H1 (cell line): Measurements from ENCODE around the gene RIN1. TPM values are rescaled to one million over a fixed set of nuclear protein-coding genes. Genes with fewer than 3 reads are reported as not detected.
"Not testable (repeated sequence)": the region's sequence is repeated elsewhere in the genome, so short reads cannot be mapped to it uniquely, and the experiment has no call there.

Experiments used
- CTCF ChIA-PET: fragments of 300-600 bp; sonication (Branson Sonifier 250); formaldehyde crosslinking; loops from one replicate; lab custom pipeline; 2021; ENCODE audit not compliant: partially characterized antibody; lab: Charles Lee
- POLR2A ChIA-PET: fragments of 300-600 bp; sonication (Branson Sonifier 250); formaldehyde crosslinking; loops from one replicate; lab custom pipeline; 2021; ENCODE audit warnings: inconsistent platforms; ENCODE audit not compliant: partially characterized antibody; lab: Charles Lee
- DNase-seq, 2 experiments: peaks; one replicate each; pipeline versions ENCODE4 v3.0.0 to v3.0.0-alpha.2; 2010 to 2022; ENCODE audit warnings: low spot score in 2 of 2, low read depth in 1 of 2, mixed read lengths in 1 of 2
- FAIRE-seq: peaks from 2 replicates; lab custom pipeline; 2011; peaks lifted over from hg19 to GRCh38; lab: Jason Lieb, UNC
- H2AFZ ChIP-seq: 2 replicates; pipeline ENCODE4 v1.8.1; 2012; ENCODE audit warnings: low read length, inconsistent platforms
- H2AK5ac ChIP-seq: 2 replicates; pipeline ENCODE4 v1.6.1; 2013; ENCODE audit warnings: low read depth, low read length
- H2BK120ac ChIP-seq: replicated peaks from 2 replicates; pipeline ENCODE3; 2013; ENCODE audit warnings: low read depth, low read length, inconsistent platforms
- H2BK12ac ChIP-seq: 2 replicates; pipeline ENCODE4 v1.6.1; 2013; ENCODE audit warnings: low read depth, low read length
- H2BK15ac ChIP-seq: 2 replicates; pipeline ENCODE4 v1.6.1; 2013; ENCODE audit warnings: low read length
- H2BK20ac ChIP-seq: 2 replicates; pipeline ENCODE4 v1.6.1; 2013; ENCODE audit warnings: low read length
- H2BK5ac ChIP-seq: 2 replicates; pipeline ENCODE4 v1.6.1; 2013; ENCODE audit warnings: low read depth, low read length
- H3K14ac ChIP-seq: 2 replicates; pipeline ENCODE4 v1.6.1; 2013; ENCODE audit warnings: inconsistent platforms; ENCODE audit not compliant: insufficient read length
- H3K18ac ChIP-seq: 2 replicates; pipeline ENCODE4 v1.6.1; 2013; ENCODE audit warnings: low read length; ENCODE audit errors: extremely low read depth
- H3K23ac ChIP-seq: 2 replicates; pipeline ENCODE4 v1.6.1; 2013; ENCODE audit warnings: inconsistent platforms; ENCODE audit not compliant: insufficient read length
- H3K23me2 ChIP-seq: 2 replicates; pipeline ENCODE4 v1.6.1; 2013; ENCODE audit warnings: low read depth, low read length
- H3K27ac ChIP-seq: 2 replicates; pipeline ENCODE4 v1.6.1; 2011; ENCODE audit warnings: low read depth, low read length, inconsistent platforms
- H3K27me3 ChIP-seq, 4 experiments: replicated peaks in 1 of 4; 1 replicate in 1 of 4; 2 replicates in 3 of 4; pipeline versions ENCODE4 v1.6.1 to v1.8.1; 2011 to 2013; ENCODE audit warnings: low read length in 3 of 4, mild to moderate bottlenecking in 3 of 4, inconsistent platforms in 2 of 4, mixed read lengths in 2 of 4, moderate library complexity in 1 of 4; ENCODE audit not compliant: control insufficient read depth in 3 of 4, insufficient read depth in 3 of 4; ENCODE audit errors: extremely low read depth in 1 of 4
- H3K36me3 ChIP-seq, 4 experiments: 2 replicates each; pipeline versions ENCODE4 v1.6.1 to v1.8.1; 2011 to 2013; ENCODE audit warnings: mild to moderate bottlenecking in 4 of 4, low read length in 3 of 4, moderate library complexity in 2 of 4, control low read depth in 1 of 4, inconsistent platforms in 1 of 4; ENCODE audit not compliant: insufficient read depth in 4 of 4, control insufficient read depth in 2 of 4
- H3K4ac ChIP-seq: replicated peaks from 2 replicates; pipeline ENCODE3; 2013; ENCODE audit warnings: low read length, low read depth, mixed read lengths, inconsistent platforms; ENCODE audit not compliant: insufficient read length
- H3K4me1 ChIP-seq, 4 experiments: replicated peaks in 1 of 4; 1 replicate in 1 of 4; 2 replicates in 3 of 4; pipeline versions ENCODE4 v1.6.1 to v1.8.1; 2011 to 2013; ENCODE audit warnings: low read length in 3 of 4, inconsistent platforms in 2 of 4, mixed read lengths in 1 of 4; ENCODE audit not compliant: insufficient read depth in 4 of 4, control insufficient read depth in 3 of 4
- H3K4me2 ChIP-seq, 2 experiments: 2 replicates each; pipeline versions ENCODE4 v1.6.1 to v1.8.1; 2011 to 2013; ENCODE audit warnings: low read depth in 2 of 2, low read length in 2 of 2, control low read depth in 1 of 2, inconsistent platforms in 1 of 2, mild to moderate bottlenecking in 1 of 2; ENCODE audit not compliant: insufficient read depth in 1 of 2
- H3K4me3 ChIP-seq, 4 experiments: fragments of 200-600, 300-600 bp in 1 of 4; sonication (generic), shearing (Covaris generic), sonication (Bioruptor Twin) in 1 of 4; 2 replicates each; pipeline versions ENCODE4 v1.5.1 to v1.8.1; 2011 to 2016; ENCODE audit warnings: low read length in 4 of 4, low read depth in 3 of 4, control low read depth in 2 of 4, inconsistent platforms in 2 of 4, mild to moderate bottlenecking in 2 of 4, mixed read lengths in 1 of 4, moderate library complexity in 1 of 4; ENCODE audit not compliant: insufficient read depth in 2 of 4; ENCODE audit errors: extremely low read depth in 1 of 4
- H3K56ac ChIP-seq: replicated peaks from 2 replicates; pipeline ENCODE3; 2013; ENCODE audit warnings: low read depth, mild to moderate bottlenecking, mixed read lengths, low read length, inconsistent platforms; ENCODE audit not compliant: insufficient read length
- H3K79me1 ChIP-seq: 2 replicates; pipeline ENCODE4 v1.6.1; 2013; ENCODE audit warnings: low read depth, low read length, control low read depth
- H3K79me2 ChIP-seq, 2 experiments: 2 replicates each; pipeline versions ENCODE4 v1.6.1 to v1.8.1; 2012 to 2013; ENCODE audit warnings: low read length in 2 of 2, mild to moderate bottlenecking in 2 of 2, inconsistent platforms in 1 of 2; ENCODE audit not compliant: insufficient read depth in 2 of 2, control insufficient read depth in 1 of 2
- H3K9ac ChIP-seq, 4 experiments: replicated peaks in 1 of 4; 1 replicate in 1 of 4; 2 replicates in 3 of 4; pipeline versions ENCODE4 v1.6.1 to v1.8.1; 2011 to 2013; ENCODE audit warnings: low read depth in 3 of 4, low read length in 3 of 4, control low read depth in 2 of 4, mild to moderate bottlenecking in 2 of 4, moderate library complexity in 2 of 4, inconsistent platforms in 1 of 4; ENCODE audit errors: extremely low read depth in 1 of 4
- H3K9me3 ChIP-seq, 2 experiments: 2 replicates each; pipeline versions ENCODE4 v1.6.1 to v1.8.1; 2012 to 2013; ENCODE audit warnings: mild to moderate bottlenecking in 2 of 2, moderate library complexity in 2 of 2, control low read depth in 1 of 2, inconsistent platforms in 1 of 2, low read depth in 1 of 2, low read length in 1 of 2, mixed read lengths in 1 of 2; ENCODE audit not compliant: insufficient read depth in 2 of 2
- H4K20me1 ChIP-seq, 2 experiments: replicated peaks in 1 of 2; 2 replicates each; pipeline versions ENCODE3 to v1.8.1; 2011 to 2013; ENCODE audit warnings: inconsistent platforms in 2 of 2, low read length in 2 of 2, mild to moderate bottlenecking in 1 of 2; ENCODE audit not compliant: insufficient read depth in 2 of 2, control insufficient read depth in 1 of 2
- H4K5ac ChIP-seq: 2 replicates; pipeline ENCODE4 v1.6.1; 2013; ENCODE audit warnings: low read length, low read depth, mixed read lengths, inconsistent platforms; ENCODE audit not compliant: insufficient read length
- H4K8ac ChIP-seq: 2 replicates; pipeline ENCODE4 v1.8.0; 2013; ENCODE audit warnings: mild to moderate bottlenecking, moderate library complexity, low read length, inconsistent platforms; ENCODE audit not compliant: insufficient read depth; ENCODE audit errors: extremely low read depth
- H4K91ac ChIP-seq: replicated peaks from 2 replicates; pipeline ENCODE3; 2013; ENCODE audit warnings: low read length, mixed read lengths, inconsistent platforms; ENCODE audit not compliant: insufficient read length
- BCL11A ChIP-seq, 2 experiments: IDR thresholded peaks; one replicate each; pipeline ENCODE4 v1.6.1; 2011; ENCODE audit warnings: low read depth in 2 of 2, low read length in 2 of 2, mild to moderate bottlenecking in 2 of 2
- CBX5 ChIP-seq: fragments of 300-800, 300-1000 bp; sonication (generic); IDR thresholded peaks from 2 replicates; pipeline ENCODE4 v1.7.1; 2016; ENCODE audit warnings: antibody characterized with exemption, low read length, low read depth
- CREB1 ChIP-seq: IDR thresholded peaks from 2 replicates; pipeline ENCODE4 v1.6.1; 2012; ENCODE audit warnings: inconsistent platforms
- JUN ChIP-seq: IDR thresholded peaks from 2 replicates; pipeline ENCODE4 v1.6.1; 2011; ENCODE audit warnings: low read depth, mild to moderate bottlenecking, improper control_type of control experiment, low read length
- JUND ChIP-seq: IDR thresholded peaks from 2 replicates; pipeline ENCODE4 v1.6.1; 2011; ENCODE audit warnings: mild to moderate bottlenecking, improper control_type of control experiment, low read length
- KDM5A ChIP-seq: fragments of 200-600 bp; IDR thresholded peaks from 2 replicates; pipeline ENCODE4 v1.7.1; 2012; ENCODE audit warnings: mild to moderate bottlenecking, low read length, inconsistent platforms, mixed read lengths
- PHF8 ChIP-seq: fragments of 200-600 bp; sonication (generic); conservative IDR thresholded peaks from 2 replicates; pipeline ENCODE4 v1.7.1; 2012; ENCODE audit warnings: low read depth, mild to moderate bottlenecking, inconsistent platforms, low read length, moderate library complexity
- POLR2A ChIP-seq, 2 experiments: IDR thresholded peaks; 1 replicate in 1 of 2; 2 replicates in 1 of 2; pipeline ENCODE4 v1.6.1; 2011; ENCODE audit warnings: low read depth in 2 of 2, low read length in 2 of 2, mild to moderate bottlenecking in 2 of 2; ENCODE audit errors: control extremely low read depth in 1 of 2
- TEAD4 ChIP-seq: IDR thresholded peaks from 2 replicates; pipeline ENCODE4 v1.6.1; 2012; ENCODE audit warnings: low read depth, low read length, inconsistent platforms, mixed read lengths
- WGBS, 2 experiments: shearing (Covaris generic) in 1 of 2; methylation state at CpG; one replicate each; pipeline versions ENCODE4 v1.1.6 to v1.1.7; 2013 to 2015; ENCODE audit warnings: low lambda C conversion rate in 2 of 2, mixed read lengths in 2 of 2, inconsistent platforms in 1 of 2, low coverage in 1 of 2, missing lambda C conversion rate in 1 of 2; ENCODE audit not compliant: insufficient replicate concordance in 2 of 2, insufficient coverage in 1 of 2, insufficient read length in 1 of 2; ENCODE audit errors: extremely low coverage in 1 of 2, missing lambda C conversion rate in 1 of 2; 5-methylcytosine and 5-hydroxymethylcytosine counted together
- polyA plus RNA-seq, 7 experiments: library from polyadenylated mRNA; depleted of rRNA in 3 of 7; stranded (reverse) in 5 of 7; unstranded in 2 of 7; fragments of >200 nt in 5 of 7; fragments of 200-250 nt in 2 of 7; gene quantifications; 1 replicate in 5 of 7; 2 replicates in 1 of 7; 4 replicates in 1 of 7; pipeline versions ENCODE4 v1.2.1 to v1.2.3, GENCODE V29; 2011 to 2013; ENCODE audit warnings: missing spikeins in 2 of 7, mixed read lengths in 2 of 7
- total RNA-seq: library from RNA; stranded (reverse); fragmentation: NEBNext Ultra II Directional; extraction: Animal tissue kit (Norgen Biotek cat#: 25700); gene quantifications from 2 replicates; pipeline ENCODE4 v1.2.1, GENCODE V29; 2021

RIN1 gene
- total and polyA plus RNA-seq, 2 of the 8 experiments (the other 6 are each of a cell fraction or from before 2014, with no cell fraction given): 2.5 to 5.4 TPM

DNA sequence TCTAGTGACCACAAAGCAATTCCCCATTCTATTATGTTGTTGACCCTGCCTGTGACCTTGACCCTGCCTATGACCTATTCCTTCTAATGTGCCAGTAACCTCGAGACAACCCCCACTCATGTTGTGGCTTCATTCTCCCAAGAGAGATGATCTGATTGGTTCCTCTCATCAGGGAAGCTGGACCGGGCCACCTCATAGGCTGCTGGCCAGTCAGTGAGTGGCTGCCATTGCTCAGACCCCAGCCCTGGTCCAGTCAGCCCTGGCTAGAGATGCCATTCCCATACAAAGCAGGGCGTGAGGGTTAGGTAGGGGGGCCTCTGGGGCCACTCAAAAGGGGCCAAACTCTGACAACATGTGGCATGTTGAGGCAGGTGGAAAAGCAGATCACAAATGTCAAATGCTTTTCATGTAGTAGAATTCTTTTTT is 23.4 kb upstream of the RIN1 start (continued):
- TF ChIP-seq CBX5: no peak
- no peak for TF ChIP-seq JUN
- TF ChIP-seq CREB1: no peak
- no peak for TF ChIP-seq JUND
- no peak for TF ChIP-seq TEAD4
- TF ChIP-seq PHF8: no peak
- TF ChIP-seq KDM5A: no peak
- peak in 1 of 2 experiments; percentile 72; a peak in 1 of 3 replicates for TF ChIP-seq POLR2A (IDR thresholded peaks at IDR 0.05; ENCODE audit: control extremely low read depth in 1 of 2, low read depth in 2 of 2, low read length in 2 of 2)
- TF ChIP-seq BCL11A (IDR thresholded peaks at IDR 0.05; ENCODE audit: low read depth in 2 of 2, low read length in 2 of 2): no peak

DNA sequence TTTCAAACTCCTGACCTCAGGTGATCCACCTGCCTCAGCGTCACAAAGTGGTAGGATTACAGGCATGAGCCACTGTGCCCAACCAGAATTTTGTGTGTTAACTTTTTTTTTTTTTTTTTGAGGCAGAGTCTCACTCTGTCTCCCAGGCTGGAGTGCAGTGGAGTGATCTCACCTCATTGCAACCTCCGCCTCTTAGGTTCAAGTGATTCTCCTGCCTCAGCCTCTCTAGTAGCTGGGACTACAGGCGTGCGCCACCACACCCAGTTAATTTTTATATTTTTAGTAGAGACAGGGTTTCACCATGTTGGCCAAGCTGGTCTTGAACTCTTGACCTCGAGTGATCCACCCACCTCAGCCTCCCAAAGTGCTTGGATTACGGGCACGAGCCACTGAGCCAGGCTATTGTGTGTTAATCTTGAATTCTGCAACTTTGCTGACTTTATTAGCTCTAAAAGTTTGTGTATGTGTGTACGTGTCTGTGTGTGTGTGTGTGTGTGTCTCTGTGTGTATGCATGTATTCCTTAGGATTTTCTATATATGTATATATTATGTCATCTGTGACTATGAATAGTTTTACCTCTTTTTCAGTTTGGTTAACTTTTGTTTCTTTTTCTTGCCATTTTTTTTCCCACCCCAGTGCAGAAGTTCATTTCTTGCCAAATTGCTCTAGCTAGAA is 14.5 kb upstream of the RIN1 start:
- H3K18ac ChIP-seq, H2BK5ac ChIP-seq, H3K9me3 ChIP-seq, H3K27ac ChIP-seq, FAIRE-seq, DNase-seq, H4K5ac ChIP-seq, H3K27me3 ChIP-seq, H3K56ac ChIP-seq, H4K20me1 ChIP-seq, H3K4ac ChIP-seq, H4K8ac ChIP-seq, H2BK12ac ChIP-seq, H2BK15ac ChIP-seq, H2BK20ac ChIP-seq, H3K4me2 ChIP-seq, H3K4me3 ChIP-seq, H3K79me1 ChIP-seq, H3K79me2 ChIP-seq, H2AK5ac ChIP-seq, H3K14ac ChIP-seq, H4K91ac ChIP-seq, H3K9ac ChIP-seq, H3K23ac ChIP-seq, H3K36me3 ChIP-seq, H2BK120ac ChIP-seq, H2AFZ ChIP-seq: not testable (repeated sequence)
- H3K23me2 ChIP-seq: peaks cover 12% of the 10 kb centered on the region
- ChIA-PET CTCF (interaction anchor here (0.7 to 3.5 kb wide), 3 partner anchors 13 to 78 kb away, joined by 3 to 20 read pairs (median 7); no protein-coding TSS in a partner anchor), POLR2A (interaction anchor here (0.7 to 28.7 kb wide), 3 partner anchors 15 to 1029 kb away, joined by 3 to 487 read pairs (median 3); partner anchors contain the start of genes RIN1 and SLC29A2)
- WGBS, 2 experiments: 81% methylated on average over 8 of the region's 8 CpGs; no CpG with 5 or more reads in 1 of the 2 experiments
- H3K4me1 ChIP-seq: peaks cover 0 to 15% (median 6%) of the 10 kb centered on the region in 4 experiments; a peak in 6 of 7 replicates
